ENCODE results near the gene MARCHF6.

DNA sequence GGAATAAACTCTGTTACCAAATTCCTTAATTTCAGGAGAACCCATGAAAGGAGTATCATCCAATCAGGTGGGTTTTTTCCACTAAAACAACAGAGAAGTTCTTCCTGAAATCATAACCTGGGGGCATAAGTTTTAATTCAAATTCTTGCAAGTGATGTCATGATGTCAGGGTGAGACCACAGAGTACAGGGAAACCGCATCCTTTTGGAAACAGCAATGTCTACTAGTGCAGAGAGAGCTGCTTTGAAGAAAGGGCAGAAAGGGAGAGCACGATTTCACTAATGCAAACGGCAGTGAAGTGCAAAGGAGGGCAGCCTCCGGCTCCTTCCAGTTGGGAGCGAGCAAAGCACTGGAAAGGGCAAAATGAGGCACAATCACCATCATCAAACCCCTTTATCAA lies 25.2 kb upstream of the MARCHF6 start:
- TF ChIP-seq POLR2A (IDR thresholded peaks at IDR 0.05) = no peak
- TF ChIP-seq, protein P1, sequence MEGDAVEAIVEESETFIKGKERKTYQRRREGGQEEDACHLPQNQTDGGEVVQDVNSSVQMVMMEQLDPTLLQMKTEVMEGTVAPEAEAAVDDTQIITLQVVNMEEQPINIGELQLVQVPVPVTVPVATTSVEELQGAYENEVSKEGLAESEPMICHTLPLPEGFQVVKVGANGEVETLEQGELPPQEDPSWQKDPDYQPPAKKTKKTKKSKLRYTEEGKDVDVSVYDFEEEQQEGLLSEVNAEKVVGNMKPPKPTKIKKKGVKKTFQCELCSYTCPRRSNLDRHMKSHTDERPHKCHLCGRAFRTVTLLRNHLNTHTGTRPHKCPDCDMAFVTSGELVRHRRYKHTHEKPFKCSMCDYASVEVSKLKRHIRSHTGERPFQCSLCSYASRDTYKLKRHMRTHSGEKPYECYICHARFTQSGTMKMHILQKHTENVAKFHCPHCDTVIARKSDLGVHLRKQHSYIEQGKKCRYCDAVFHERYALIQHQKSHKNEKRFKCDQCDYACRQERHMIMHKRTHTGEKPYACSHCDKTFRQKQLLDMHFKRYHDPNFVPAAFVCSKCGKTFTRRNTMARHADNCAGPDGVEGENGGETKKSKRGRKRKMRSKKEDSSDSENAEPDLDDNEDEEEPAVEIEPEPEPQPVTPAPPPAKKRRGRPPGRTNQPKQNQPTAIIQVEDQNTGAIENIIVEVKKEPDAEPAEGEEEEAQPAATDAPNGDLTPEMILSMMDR (IDR thresholded peaks at IDR 0.05) = no peak
